ENCODE measurements around the gene ABCG4. TPM values are rescaled to one million over a fixed set of nuclear protein-coding genes. Genes with fewer than 3 reads are reported as not detected.
A peak's percentile ranks its signal among the peaks of the same experiment; 100 is the strongest.

The ABCG4 gene
- total and polyA plus RNA-seq, 2 of the 8 experiments (the other 6 are each of a cell fraction or from before 2014, with no cell fraction given), result 1.8 to 2.3 TPM

GRCh38 chr11:119121008-119121810 is 27.6 kb upstream of the ABCG4 start, which contains the start of gene HINFP:
HINFP (plus strand) TSS chr11:119121580; CDS start chr11:119126945, 5,365 bp downstream.
- Histone ChIP-seq H4K5ac (ENCODE audit: insufficient read length, low read depth, low read length) (peak within 1 kb of the TSS; percentile 85), H3K4me2 (ENCODE audit: insufficient read depth in 1 of 2, low read depth in 2 of 2, low read length in 2 of 2) (peak within 1 kb of the TSS; percentile 74 to 81), H3K36me3 (ENCODE audit: control insufficient read depth in 2 of 4, insufficient read depth in 4 of 4, low read length in 3 of 4) (peaks cover 0 to 7% (median 4%) of the 10 kb centered on the region in 4 experiments; a peak in 3 of 8 replicates), H3K79me2 (ENCODE audit: control insufficient read depth in 1 of 2, insufficient read depth in 2 of 2, low read length in 2 of 2) (peaks cover 7 to 26% of the 10 kb centered on the region in 2 experiments), H3K27ac (ENCODE audit: low read depth, low read length) (peak within 1 kb of the TSS; percentile 68), H2AK5ac (ENCODE audit: low read depth, low read length) (peak within 1 kb of the TSS; percentile 25; the same call in 1 of the 2 replicates), H3K4ac (replicated peaks; ENCODE audit: insufficient read length, low read depth, low read length) (peak within 1 kb of the TSS; percentile 61), H3K23ac (ENCODE audit: insufficient read length) (no peak within 1 kb of the TSS), H3K9me3 (ENCODE audit: insufficient read depth in 2 of 2, low read depth in 1 of 2, low read length in 1 of 2) (no peaks in the 10 kb centered on the region), H3K56ac (replicated peaks; ENCODE audit: insufficient read length, low read depth, low read length) (peak within 1 kb of the TSS; percentile 36), H2BK15ac (ENCODE audit: low read length) (peak within 1 kb of the TSS; percentile 63; the same call in 1 of the 2 replicates), H3K27me3 (replicated peaks in 1 of 4; ENCODE audit: control insufficient read depth in 3 of 4, extremely low read depth in 1 of 4, insufficient read depth in 3 of 4, low read length in 3 of 4) (no peaks in the 10 kb centered on the region), H2BK12ac (ENCODE audit: low read depth, low read length) (peak within 1 kb of the TSS; percentile 83), H2AFZ (ENCODE audit: low read length) (peak within 1 kb of the TSS; percentile 70), H4K8ac (ENCODE audit: extremely low read depth, insufficient read depth, low read length) (peak within 1 kb of the TSS; percentile 87), H3K4me3 (ENCODE audit: extremely low read depth in 1 of 4, insufficient read depth in 2 of 4, low read depth in 3 of 4, low read length in 4 of 4) (peak within 1 kb of the TSS; percentile 63 to 97 (median 93)), H2BK120ac (replicated peaks; ENCODE audit: low read depth, low read length) (peak within 1 kb of the TSS; percentile 3), H2BK20ac (ENCODE audit: low read length) (no peak within 1 kb of the TSS), H3K9ac (replicated peaks in 1 of 4; ENCODE audit: extremely low read depth in 1 of 4, low read depth in 3 of 4, low read length in 3 of 4) (peak within 1 kb of the TSS; percentile 62 to 86 (median 77)), H4K20me1 (replicated peaks in 1 of 2; ENCODE audit: control insufficient read depth in 1 of 2, insufficient read depth in 2 of 2, low read length in 2 of 2) (peaks cover 0 to 8% of the 10 kb centered on the region in 2 experiments), H2BK5ac (ENCODE audit: low read depth, low read length) (peak within 1 kb of the TSS; percentile 79), H4K91ac (replicated peaks; ENCODE audit: insufficient read length, low read length) (peak within 1 kb of the TSS; percentile 12), H3K14ac (ENCODE audit: insufficient read length) (no peak within 1 kb of the TSS), H3K18ac (ENCODE audit: extremely low read depth, low read length) (peak within 1 kb of the TSS; percentile 49), H3K23me2 (ENCODE audit: low read depth, low read length) (peaks cover 5% of the 10 kb centered on the region; the same call in 1 of the 2 replicates), H3K79me1 (ENCODE audit: low read depth, low read length) (peaks cover 7% of the 10 kb centered on the region; the same call in 1 of the 2 replicates), H3K4me1 (replicated peaks in 1 of 4; ENCODE audit: control insufficient read depth in 3 of 4, insufficient read depth in 4 of 4, low read length in 3 of 4) (peaks cover 2 to 10% (median 6%) of the 10 kb centered on the region in 4 experiments; a peak in 6 of 7 replicates)
- CTCF ChIA-PET (ENCODE audit: partially characterized antibody), result interaction anchor here (0.7 to 4.9 kb wide), 5 partner anchors 13 to 51 kb away, joined by 3 to 26 read pairs (median 4); partner anchors contain the start of genes C2CD2L and HMBS
- FAIRE-seq, result peak; percentile 76
- peak; percentile 98 for DNase-seq (ENCODE audit: low read depth in 1 of 2, low spot score in 2 of 2)
- POLR2A ChIA-PET (ENCODE audit: partially characterized antibody), result interaction anchor here (0.7 to 4.9 kb wide), 19 partner anchors 9 to 200 kb away, joined by 3 to 42 read pairs (median 4); partner anchors contain the start of genes ABCG4, C2CD2L, CBL and DPAGT1
- WGBS, 2 experiments (ENCODE audit: extremely low coverage in 1 of 2, insufficient coverage in 1 of 2, insufficient read length in 1 of 2, insufficient replicate concordance in 2 of 2, low coverage in 1 of 2, low lambda C conversion rate in 2 of 2, missing lambda C conversion rate in 1 of 2), result 2% methylated on average over 50 of the region's 54 CpGs; no CpG with 5 or more reads in 1 of the 2 experiments
- TF ChIP-seq RFX5 (IDR thresholded peaks at IDR 0.05; ENCODE audit: borderline replicate concordance, low read depth, low read length) (no peak), ATF2 (IDR thresholded peaks at IDR 0.05; ENCODE audit: low read length) (no peak), NRF1 (IDR thresholded peaks at IDR 0.05; ENCODE audit: low read depth, low read length) (peak; percentile 98), TBP (IDR thresholded peaks at IDR 0.05; ENCODE audit: low read depth, low read length) (peak; percentile 73), E2F6 (IDR thresholded peaks at IDR 0.05) (peak; percentile 90), POLR2AphosphoS5 (IDR thresholded peaks at IDR 0.05; ENCODE audit: low read depth, low read length) (peak; percentile 87), TAF1 (IDR thresholded peaks at IDR 0.05; ENCODE audit: low read depth, low read length) (peak; percentile 83), ATF3 (IDR thresholded peaks at IDR 0.05; ENCODE audit: insufficient read depth, low read depth, low read length) (peak; percentile 87)

Measured in H1 (cell line).